HK-2 (cell line): ENCODE results near the gene TRPV5.
A peak's percentile ranks its signal among the peaks of the same experiment; 100 is the strongest.

Experiments used
- DNase-seq: peaks from one replicate; pipeline ENCODE4 v3.0.0-alpha.2; 2018; ENCODE audit not compliant: unreplicated experiment

The TRPV5 gene

DNA sequence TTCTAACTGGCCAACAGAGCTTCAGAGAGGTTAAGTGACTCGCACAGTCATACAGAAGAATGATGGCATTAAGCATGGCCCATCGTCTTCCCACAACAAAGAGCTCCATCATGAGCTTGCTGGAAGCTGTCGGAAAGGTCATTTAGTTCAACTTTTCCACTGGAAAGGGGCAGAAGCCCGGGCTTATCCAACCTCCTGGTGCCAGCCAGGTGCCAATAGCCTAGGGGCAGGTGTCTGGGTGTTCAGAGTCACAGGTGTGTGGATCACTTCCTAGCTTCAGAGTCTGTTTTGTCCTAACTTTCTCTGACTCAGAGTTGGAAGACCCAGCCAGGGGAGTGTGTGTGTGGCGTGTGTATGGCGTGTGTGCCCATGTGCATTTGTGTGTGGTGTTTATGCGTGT lies 46.7 kb downstream of the TRPV5 start:
- no peak for DNase-seq

GRCh38 chr7:142885311-142886230 lies 48.0 kb downstream of the TRPV5 start, which contains the start of gene TRPV6:
Gene TRPV6, minus strand, starts transcription at chr7:142885745.
- no peak for DNase-seq

GRCh38 chr7:142884286-142884640 lies 49.3 kb downstream of the TRPV5 start:
- no peak for DNase-seq

DNA sequence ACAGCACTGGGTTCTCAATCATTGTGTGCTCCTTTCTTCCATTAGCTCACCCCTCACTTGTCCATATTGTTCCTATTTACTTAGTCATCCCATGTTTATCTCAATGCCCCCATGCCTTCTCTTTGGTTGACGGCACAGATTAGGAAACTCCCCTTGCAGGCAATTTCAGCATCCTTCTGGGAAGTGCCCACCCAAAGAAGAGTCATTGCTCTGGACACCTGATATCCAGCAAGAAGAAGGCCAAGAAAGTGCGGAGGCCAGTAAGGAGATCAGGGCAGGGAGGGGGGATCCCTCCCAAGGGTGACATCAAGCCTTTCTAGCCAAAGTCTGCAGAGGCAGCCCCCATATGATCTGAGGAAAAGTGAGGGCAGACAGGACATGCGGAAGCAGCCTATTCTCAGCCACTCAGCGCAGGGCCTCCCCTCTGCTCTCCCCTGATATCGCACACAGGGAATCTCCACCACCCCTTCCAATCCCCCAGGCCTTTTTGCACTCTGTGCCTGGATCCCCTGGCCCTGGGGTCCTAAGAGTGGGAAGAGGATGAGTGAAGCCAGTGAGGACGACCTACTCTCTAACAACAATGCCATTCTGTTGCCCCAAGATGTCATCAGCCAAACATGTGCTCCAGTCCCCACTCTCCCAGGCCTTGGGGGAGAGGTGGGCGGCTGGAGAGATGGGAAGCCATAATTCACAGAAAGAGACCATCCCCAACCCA lies 49.8 kb downstream of the TRPV5 start:
- no peak for DNase-seq

- no peak for DNase-seq
Measured at GRCh38 chr7:142883145-142883544, 50.4 kb downstream of the TRPV5 start.

DNA sequence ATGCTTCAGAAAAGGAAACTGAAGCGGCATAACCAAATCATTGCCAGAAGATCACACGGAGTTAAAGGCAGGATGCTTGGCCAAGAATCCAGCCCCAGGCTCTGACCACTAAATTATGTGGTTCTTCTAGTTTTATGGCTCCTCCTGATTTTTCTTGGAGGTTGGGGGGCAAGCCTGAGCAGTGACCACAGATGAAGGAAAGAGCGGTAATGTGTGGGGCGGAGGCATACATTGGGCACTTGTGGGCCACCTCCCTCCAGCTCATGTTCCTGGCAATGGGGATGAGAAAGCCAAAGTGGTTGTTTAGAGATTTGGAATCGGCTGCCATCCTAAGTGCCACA lies 51.2 kb downstream of the TRPV5 start:
- no peak for DNase-seq

DNA sequence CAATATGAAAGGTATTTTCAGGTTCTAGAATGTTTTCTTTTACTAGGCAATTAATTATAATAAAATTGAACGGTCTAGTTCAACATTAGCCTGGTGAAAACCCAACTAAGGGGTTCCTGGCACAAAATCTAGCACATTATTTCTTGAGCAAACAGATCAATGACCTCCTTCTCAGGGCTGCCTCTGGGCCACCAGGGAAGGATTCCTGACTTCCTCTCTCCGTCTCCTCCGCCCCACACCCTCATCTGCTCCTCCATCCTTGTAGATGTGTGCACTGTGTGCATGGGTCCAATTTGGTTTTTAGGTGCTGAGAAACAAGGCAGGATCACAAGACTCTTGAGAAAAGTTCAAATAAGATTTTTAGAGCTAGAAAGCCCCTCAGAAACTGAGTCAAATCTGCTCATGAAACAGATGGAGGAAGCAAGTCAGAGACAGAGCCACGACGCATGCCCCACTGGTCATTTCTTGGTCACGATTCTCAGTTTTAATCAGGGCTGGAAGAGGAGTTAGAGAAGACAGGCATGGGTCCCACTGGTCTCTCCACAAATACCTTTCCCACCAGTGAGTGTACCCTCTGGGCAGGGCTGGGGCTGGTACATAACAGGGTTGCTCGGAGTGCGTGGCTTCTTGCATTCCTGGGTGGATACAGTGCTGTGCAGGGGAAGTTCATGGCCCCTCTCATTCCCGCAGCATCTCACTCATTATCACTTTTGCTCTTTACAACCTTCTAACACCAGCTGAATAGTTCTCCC lies 51.8 kb downstream of the TRPV5 start:
- no peak for DNase-seq

DNA sequence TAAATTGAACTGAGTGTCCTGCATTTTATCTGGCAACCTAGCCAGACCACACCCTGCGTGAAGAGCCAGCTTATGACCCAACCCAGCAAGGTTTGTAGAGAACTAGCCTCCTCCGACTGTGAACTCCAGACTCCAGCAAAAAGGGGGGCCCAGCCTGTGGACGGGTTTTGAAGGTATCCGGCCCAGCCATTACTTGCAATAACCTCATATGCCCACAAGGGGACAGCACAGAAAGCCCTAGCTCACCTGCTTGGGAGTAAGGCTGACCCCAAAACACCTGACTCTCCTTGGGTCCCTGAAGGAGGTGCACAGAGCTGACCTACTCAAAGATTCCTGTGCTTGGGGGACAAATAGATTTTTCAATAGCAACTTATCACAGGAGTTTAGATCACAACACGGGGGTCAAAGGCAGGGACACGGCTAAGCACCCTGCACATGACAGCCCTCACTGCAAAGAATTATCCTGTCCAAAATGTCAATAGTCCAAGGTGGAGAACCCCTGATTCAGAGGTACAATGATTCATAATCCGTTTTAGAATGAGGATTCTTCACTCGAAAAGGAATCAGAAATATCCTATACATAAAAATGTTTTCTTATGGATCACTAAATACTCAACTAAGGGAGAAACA lies 52.6 kb downstream of the TRPV5 start:
- peak; percentile 31 for DNase-seq

- no peak for DNase-seq
Measured at GRCh38 chr7:142879060-142879459, 54.5 kb downstream of the TRPV5 start.

- DNase-seq, result no peak
Measured at GRCh38 chr7:142878315-142878714, 55.2 kb downstream of the TRPV5 start.

GRCh38 chr7:142876991-142877910 lies 56.3 kb downstream of the TRPV5 start:
- no peak for DNase-seq

DNA sequence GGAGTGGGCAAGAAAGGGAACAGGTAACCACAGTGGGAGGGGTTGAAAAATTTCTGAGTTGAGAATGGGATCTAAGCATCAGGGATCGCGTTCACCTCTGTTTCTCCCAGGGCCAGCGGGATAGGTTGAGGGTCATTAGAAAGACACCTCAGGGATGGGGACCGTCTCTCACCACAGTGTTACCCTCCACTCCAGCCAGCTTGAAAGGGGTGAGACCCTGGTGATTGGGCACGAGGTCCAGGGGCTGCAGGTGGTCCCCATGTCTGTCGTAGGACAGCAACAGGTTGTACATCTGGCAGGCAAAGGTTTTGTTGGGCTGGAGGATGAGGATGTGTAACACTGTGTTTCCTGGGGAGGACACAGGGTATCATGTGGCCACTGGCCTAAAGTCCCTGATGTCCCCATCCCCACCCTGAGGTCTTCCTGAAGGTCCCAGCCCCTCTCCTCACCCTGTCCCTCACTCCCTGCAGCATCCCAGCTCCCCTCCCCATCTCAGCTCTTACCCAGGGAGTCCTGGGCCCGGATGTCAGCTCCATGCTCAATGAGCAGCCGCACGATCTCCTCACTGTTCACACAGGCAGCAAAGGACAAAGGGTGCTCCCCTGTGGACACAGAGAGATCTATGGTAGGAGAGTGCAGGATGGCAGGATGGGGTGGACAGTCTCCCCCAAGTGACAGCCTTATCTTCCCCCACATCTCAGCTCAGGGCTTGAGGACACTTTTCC lies 57.1 kb downstream of the TRPV5 start:
- no peak for DNase-seq

GRCh38 chr7:142875456-142875855 lies 58.1 kb downstream of the TRPV5 start:
- no peak for DNase-seq

DNA sequence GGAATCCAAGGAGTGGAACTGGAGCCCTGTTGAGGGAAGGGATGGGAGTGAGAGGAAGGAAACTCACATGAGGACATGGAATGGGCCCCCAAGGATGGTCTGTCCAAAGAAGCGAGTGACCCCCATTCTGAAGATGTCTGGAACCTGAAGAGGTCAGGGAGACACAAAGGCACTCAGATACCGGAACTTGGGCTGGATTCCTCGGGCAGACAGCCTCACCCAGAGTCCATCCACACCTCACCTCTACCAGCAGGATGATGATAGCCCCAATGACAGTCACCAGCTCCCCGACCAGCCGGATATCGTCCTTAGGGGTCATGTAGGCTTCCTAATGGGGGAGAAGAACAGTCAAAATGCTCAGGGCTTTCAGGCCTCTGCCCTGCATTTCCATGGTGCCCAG lies 58.7 kb downstream of the TRPV5 start:
- no peak for DNase-seq

DNA sequence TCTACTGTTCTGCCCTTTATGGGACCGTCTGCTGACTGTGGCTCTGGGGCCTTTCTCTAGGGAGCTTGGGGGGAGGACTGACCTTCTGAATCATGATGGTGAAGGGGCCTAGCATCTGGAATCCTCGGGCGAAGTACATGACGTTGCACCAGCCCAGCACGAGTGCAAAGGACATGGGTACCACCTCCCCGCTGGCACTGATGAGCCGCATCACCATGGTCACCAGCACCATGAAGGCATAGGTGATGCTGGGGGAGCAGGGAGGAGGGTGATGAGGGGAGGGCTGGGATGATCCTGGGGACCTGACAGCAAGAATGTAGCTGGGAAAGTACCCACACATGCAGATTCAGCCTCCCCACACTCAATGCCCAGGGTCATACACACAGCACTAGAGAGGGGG lies 59.1 kb downstream of the TRPV5 start:
- no peak for DNase-seq

GRCh38 chr7:142873871-142874270 lies 59.7 kb downstream of the TRPV5 start:
- DNase-seq, result no peak

DNA sequence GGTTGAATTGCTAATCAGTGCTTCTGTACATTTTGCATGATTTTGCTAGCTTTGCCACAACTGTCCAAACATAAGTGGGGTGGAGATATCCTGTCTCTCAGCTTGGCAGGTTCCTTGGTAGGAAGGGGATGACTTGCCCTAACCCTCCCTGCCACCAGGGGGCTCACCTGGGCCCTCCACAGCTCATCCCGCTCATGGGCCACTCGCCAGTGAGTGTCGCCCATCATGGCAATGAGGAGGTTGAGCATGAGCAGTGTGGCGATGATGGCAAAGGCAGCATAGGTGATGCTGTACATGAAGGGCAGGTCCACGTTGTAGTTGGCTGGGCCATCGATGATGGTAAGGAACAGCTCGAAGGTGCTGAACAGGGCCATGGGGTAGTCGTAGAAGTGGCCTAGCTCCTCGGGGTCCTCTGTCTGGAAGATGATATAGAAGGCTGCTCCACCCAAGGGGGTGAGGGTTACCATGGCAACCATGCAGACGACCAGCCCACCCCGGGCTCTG lies 60.2 kb downstream of the TRPV5 start:
- peak; percentile 11 for DNase-seq

DNA sequence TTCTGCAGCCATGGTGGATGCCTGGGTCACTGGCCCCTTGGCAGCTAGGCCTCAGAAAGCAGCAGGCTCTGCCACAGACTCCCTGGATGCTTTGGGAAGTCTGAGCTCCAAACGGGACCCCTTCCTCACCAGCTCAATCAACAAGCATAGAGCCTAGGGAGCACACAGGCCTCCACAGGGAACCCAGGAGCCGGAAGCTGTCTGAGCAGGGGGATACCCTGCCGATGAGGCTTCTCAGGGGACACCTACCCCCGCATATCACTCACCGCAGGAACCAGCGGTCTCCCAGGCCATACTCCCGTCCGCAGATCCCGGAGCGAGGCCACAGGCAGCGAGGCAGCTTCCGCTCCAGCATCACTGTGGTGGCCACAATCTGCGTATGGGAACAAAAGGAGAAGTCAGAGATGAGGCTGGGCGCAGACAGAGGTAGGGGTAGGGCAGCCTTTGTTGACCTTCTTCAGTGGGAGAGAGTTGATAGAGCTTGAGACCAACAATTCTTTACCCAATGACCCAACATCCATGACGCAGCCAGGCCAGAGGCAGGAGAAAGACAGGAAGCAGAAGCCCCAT lies 61.4 kb downstream of the TRPV5 start:
- no peak for DNase-seq

DNA sequence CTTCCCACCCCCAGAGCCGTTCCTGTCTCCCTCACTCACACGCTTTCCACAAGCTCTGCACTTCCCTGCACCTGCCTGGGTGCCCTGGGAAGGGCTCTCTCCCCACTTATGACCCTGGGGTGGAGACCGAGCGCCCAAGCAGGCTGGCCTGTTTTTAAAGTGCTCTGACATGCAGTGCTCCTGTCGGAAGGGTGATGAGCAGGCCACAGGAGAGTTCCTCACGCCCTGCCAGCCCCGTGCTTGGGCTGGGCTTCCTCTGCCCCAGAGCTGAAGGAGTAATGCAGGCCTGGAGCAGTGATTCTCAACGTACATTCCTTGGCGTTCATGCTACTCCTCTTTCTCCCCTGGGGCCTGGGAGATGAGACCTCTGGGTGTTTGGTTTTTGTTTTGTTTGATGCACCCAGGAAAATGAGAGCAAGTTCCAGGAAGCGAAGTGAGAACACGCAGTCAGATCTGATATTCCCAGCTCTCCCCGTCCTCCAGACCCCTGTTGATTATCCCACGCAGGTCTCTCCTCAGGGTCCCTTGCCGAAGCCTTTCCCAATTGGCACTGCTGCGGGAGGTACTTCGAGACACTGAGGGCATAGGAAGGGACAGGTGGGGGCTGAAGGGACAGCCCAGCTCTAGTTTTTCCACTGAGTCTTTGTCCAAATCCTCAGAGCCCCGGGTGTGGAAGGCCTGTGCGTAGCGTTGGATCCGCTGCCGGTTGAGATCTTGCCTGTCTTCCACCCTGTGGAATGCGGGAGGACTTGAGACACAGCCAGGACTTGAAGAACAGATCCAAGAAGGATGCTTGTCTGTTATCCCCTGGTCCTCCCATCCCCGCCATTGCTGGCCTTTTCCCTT lies 62.1 kb downstream of the TRPV5 start:
- DNase-seq, result no peak
